NCI-H2171 treated with DMSO at 0.1 percent for 48 hours (cell line): ENCODE data around the gene HK3.

Experiments used
- DNase-seq: peaks from one replicate; lab custom pipeline; 2025; lab: John Stamatoyannopoulos, UW

HK3 gene, protein sequence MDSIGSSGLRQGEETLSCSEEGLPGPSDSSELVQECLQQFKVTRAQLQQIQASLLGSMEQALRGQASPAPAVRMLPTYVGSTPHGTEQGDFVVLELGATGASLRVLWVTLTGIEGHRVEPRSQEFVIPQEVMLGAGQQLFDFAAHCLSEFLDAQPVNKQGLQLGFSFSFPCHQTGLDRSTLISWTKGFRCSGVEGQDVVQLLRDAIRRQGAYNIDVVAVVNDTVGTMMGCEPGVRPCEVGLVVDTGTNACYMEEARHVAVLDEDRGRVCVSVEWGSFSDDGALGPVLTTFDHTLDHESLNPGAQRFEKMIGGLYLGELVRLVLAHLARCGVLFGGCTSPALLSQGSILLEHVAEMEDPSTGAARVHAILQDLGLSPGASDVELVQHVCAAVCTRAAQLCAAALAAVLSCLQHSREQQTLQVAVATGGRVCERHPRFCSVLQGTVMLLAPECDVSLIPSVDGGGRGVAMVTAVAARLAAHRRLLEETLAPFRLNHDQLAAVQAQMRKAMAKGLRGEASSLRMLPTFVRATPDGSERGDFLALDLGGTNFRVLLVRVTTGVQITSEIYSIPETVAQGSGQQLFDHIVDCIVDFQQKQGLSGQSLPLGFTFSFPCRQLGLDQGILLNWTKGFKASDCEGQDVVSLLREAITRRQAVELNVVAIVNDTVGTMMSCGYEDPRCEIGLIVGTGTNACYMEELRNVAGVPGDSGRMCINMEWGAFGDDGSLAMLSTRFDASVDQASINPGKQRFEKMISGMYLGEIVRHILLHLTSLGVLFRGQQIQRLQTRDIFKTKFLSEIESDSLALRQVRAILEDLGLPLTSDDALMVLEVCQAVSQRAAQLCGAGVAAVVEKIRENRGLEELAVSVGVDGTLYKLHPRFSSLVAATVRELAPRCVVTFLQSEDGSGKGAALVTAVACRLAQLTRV

DNA sequence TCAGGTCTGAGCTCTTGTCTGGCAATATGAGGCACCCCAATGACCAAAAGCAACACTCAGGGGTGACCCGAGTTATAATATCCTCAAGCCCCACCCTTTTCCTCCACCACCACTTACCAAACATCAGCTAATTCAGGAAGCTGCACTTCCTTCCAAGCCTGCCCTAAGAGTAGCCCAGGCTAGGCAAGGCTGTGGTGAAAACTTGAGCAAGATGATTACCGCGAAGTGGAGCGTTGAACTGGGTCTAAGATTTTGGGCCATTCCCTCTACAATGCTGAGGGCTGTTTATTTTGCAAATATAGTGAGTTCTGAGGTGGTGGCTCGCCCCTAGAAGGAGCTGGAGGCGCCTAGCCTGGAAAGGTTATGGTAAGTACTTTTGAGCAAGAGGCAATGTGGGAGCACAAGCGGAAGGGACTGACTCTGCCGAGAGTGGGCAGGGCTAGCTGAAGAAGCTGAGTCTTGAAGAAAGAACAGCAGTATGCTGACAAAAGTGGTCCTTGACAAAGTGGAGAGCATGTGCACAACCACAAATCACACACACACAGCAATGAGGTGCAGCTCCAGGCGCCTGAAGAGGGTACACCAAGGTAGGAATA is at the start of gene HK3:
HK3 (minus strand) TSS at position 51 of the 596 bp plus-strand sequence. CDS start 3,187 bp downstream, outside the sequence.
- no peak for DNase-seq

DNA sequence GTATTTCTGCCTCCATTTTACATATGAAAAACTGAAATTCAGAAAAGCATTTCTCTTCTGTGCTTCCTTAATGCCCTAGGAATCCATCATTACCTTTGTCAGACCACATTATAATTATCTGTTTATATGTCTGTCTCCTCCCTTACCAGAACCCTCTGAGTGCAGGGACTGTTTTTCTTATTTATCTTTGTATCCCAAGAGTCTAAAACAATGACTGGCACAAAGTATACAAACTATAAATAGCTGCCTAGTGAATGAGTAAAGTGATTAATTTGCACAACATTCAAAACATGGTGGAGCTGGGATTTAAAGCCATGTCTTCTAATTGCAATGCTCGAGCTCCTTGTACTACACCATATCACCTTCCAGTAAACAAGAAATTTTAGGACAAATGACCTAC is 49.3 kb upstream of the HK3 start:
- no peak for DNase-seq

DNA sequence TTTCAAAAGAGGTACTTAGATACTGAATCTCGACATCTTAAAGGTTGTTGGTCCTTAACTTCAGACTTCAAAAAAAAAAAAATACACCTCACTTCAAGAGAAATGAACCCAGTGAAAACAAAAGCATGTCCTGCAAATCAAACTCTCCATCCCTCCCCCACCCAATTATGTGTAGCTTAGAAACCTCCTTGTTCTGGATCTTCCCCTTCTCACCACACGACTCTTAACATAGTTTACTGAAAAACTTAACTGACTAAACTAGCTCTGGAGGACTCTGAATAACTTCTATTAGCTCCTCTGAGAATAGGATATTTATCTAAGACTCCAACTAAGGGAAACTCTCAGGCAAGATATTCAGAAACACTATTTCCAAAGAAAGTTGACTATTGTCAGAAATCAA is 48.7 kb upstream of the HK3 start:
- no peak for DNase-seq

DNA sequence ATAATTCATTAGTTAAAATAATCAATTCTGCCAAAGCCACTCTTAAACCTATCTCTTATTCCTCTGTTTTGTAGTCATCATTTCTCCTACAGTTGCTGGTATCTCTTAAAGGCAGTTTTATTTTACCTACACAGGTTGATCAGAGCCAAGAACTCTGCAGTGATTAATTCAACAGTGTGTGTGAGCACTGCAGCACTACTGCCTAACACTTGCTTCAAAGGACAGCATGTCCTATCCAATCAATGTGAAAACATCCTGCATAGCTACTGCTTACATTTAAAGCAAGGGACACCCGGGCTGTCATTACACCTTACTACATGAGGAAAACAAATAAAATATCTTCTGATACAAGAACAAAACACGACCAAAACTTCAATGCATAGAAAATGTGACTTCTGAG is 45.1 kb upstream of the HK3 start:
- no peak for DNase-seq

- no peak for DNase-seq
Observed at GRCh38 chr5:176943816-176944215, 44.7 kb upstream of the HK3 start.

GRCh38 chr5:176941951-176942350 is 42.8 kb upstream of the HK3 start:
- no peak for DNase-seq

DNA sequence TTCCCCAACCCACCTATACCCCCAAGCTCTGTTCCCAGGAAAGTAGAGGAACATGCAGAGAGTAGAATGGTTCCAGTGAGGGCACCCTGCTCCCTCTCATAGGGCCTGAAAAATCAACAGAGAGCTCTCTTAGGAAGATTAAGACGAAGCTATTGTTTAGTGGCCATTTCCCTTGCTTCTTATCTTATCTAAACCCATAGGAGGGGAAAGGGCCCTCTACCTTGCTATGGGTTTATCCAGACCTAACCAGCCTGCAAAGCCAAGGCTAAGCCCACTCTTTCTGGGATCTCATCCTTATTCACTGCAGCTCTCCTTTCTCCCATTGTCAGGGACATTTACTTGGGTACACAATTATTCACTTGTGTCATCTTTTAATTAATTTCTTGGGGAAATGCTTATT is 39.3 kb upstream of the HK3 start:
- no peak for DNase-seq

GRCh38 chr5:176935017-176935416 is 35.9 kb upstream of the HK3 start:
- no peak for DNase-seq

- DNase-seq = no peak
Observed at GRCh38 chr5:176934309-176934930, 35.3 kb upstream of the HK3 start.

- DNase-seq = no peak
Observed at GRCh38 chr5:176929654-176930053, 30.5 kb upstream of the HK3 start.

- DNase-seq = no peak
Observed at GRCh38 chr5:176927562-176927961, 28.4 kb upstream of the HK3 start.

- no peak for DNase-seq
Observed at GRCh38 chr5:176922817-176923216, 23.7 kb upstream of the HK3 start.

DNA sequence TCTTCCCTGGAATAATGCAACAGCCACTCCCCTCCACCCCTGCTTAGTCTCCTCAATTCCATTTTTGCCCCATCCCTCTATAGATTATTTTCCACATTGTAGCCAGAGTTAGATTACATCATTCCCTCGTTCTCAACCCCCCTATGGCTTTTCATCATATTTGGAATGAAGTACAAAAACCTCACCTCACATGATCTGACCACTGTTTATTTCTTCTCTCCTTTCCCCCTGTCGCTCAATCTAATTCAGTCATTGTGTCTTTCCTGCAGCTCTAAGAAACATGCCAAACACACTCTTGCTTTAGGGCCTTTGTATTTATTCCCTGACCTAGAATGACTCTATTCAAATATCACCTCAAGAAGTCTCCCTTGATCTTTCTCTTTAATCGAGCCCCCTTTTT is 22.6 kb upstream of the HK3 start:
- no peak for DNase-seq

GRCh38 chr5:176918613-176919012 is 19.5 kb upstream of the HK3 start:
- no peak for DNase-seq

DNA sequence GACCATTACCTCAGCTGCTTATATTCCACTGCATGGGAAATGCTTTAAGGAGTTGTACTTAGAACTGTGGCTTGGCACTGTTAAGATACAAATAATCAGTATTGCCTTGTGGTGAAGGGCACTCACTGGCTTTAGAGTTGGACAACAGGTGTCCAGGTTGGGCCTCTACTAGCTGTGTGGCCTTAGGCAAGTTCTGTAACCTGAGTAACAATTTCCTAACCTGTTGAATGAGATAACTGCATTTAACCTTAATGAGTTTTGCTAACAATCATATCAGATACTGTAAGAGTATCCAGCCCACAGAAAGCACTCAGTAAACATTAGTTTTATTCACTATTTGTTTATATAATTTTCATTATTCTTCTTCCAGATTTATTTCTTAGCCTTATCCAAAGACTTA is 17.2 kb upstream of the HK3 start:
- no peak for DNase-seq

DNA sequence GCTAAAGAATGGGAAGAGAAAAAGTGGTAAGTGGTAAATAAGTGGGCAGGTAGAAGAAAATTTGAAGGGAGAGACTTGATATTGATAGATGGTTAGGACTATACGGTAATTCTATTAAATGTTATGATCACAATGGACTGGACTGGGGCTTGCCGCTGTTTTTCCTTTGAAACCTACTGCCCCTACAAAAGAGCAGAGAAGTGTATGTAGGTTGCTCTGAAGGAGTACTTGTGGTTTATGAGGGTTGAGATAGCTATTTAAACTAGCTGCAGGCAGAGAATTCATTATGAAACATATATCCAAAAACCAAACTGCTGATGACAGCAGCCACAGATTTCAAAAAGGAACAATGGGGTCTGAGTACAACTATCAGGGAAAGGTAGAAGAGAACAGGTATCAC is 16.8 kb upstream of the HK3 start:
- DNase-seq = no peak

GRCh38 chr5:176912115-176912514 is 13.0 kb upstream of the HK3 start:
- no peak for DNase-seq

DNA sequence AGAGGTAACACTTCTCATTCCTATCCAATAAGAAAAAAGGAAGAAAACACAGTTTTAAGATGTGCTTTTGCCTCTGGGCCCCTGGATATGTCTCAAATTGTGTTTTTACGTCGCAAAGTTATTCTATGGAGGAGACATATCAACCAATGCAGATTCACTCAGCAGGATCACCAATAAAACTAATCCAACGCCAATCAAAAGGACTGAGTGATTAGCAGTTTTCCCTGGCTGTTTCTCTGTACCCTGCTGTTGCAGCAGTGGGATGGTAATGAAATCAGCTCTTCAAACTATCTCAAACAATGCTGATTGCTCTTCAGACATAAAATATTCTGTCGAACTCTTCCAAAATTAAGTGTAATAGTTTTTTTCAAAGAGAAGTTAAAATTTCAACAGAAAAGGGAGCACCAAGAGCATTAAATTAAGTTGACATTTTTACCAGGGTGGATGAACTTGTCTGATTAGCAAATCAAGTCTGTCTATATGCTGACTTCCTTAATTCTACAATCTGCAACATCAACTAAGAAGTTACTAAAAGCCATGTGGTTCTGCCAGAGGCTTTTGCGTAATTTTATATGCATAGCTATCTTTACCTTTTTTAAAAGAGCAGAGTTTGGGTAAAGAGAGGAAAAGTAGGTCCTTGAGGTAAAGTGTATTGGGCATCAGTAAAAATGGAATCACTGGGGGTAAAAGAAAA is 9.7 kb upstream of the HK3 start:
- no peak for DNase-seq

DNA sequence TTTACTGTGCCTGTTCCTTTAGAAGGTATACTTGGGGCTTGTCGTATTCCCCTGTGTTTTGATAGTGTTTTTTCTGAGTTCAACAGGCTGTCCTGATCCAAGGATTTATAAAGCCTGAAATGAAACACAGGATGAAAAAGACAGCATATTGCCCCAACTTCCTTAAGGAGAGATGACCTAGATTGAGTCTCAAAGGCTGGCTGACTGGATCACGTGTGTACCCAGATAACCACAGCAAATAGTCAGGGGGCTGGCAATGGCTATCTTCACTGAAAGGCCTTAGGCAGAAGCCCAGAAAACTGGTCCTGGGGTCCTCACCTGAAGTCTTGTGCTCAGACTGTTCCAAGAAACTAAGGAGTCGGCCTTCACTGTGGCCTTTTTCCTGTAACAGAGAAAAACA is 7.7 kb upstream of the HK3 start:
- no peak for DNase-seq

- DNase-seq = no peak
Observed at GRCh38 chr5:176906126-176906525, 7.0 kb upstream of the HK3 start.

DNA sequence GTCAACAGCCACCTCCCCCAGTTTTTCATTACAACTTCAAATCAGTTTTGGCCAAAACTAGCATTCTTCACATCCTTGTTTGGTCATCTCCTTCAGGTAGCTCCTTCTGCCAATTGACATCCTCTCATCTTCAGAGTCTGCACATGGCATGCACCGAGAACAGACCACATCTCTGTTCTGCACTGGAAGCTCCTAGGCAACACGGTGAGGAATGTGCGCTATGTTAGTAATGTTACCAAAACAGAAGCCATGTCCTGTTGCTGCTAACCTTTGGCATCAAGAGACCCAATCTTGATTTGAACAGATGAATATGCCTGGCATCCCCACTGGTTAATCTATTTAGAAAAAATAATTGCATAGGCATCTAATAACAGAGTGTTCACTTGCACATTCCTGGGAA is 5.1 kb upstream of the HK3 start:
- DNase-seq = no peak
